SU-DHL-6 (cell line): Measurements from ENCODE around the gene HIPK2.

ENCODE experiments used
- CTCF ChIP-seq: fragments of 200-600 bp; sonication (generic); IDR thresholded peaks from one replicate; pipeline ENCODE4 v1.5.1; 2017; ENCODE audit warnings: antibody characterized with exemption, mild to moderate bottlenecking, low read length, moderate library complexity; ENCODE audit not compliant: insufficient read depth, poor library complexity, severe bottlenecking
- EZH2phosphoT487 ChIP-seq: fragments of 200-600 bp; sonication (generic), shearing (Covaris generic); conservative IDR thresholded peaks from 2 replicates; pipeline ENCODE4 v1.6.1; 2018; ENCODE audit warnings: mild to moderate bottlenecking, antibody characterized with exemption, low read length, moderate library complexity, mixed read lengths

GRCh38 chr7:139681812-139682135, 96.0 kb downstream of the HIPK2 start:
- no peak for TF ChIP-seq CTCF
- TF ChIP-seq EZH2phosphoT487, result no peak
